ENCODE results near the gene SERPINA3.

GRCh38 chr14:94599656-94600004 lies 12.6 kb upstream of the SERPINA3 start:
- TF ChIP-seq CTCF (conservative IDR thresholded peaks at IDR 0.05 in 1 of 2, IDR thresholded peaks at IDR 0.05 in 1 of 2; ENCODE audit: extremely low read depth in 1 of 2, insufficient read depth in 1 of 2, low read depth in 1 of 2, low read length in 2 of 2) (no peak), EZH2 (IDR thresholded peaks at IDR 0.05; ENCODE audit: borderline replicate concordance, low read length) (no peak)
